AG09319 (cell line): ENCODE results near the gene SH3PXD2A.

Experiments used
- DNase-seq: peaks from one replicate; pipeline ENCODE4 v3.0.0-alpha.2; 2010; ENCODE audit warnings: low read depth; ENCODE audit errors: extremely low read depth
- CTCF ChIP-seq: IDR thresholded peaks from 2 replicates; pipeline ENCODE4 v1.5.1; 2011; ENCODE audit warnings: low read depth, mild to moderate bottlenecking, inconsistent platforms, low read length, moderate library complexity

SH3PXD2A gene

GRCh38 chr10:103829278-103829677 is 26.1 kb downstream of the SH3PXD2A start:
- DNase-seq, result no peak
- TF ChIP-seq CTCF, result no peak

GRCh38 chr10:103828587-103829197 is 26.7 kb downstream of the SH3PXD2A start:
- no peak for TF ChIP-seq CTCF
- no peak for DNase-seq

GRCh38 chr10:103828107-103828506 is 27.3 kb downstream of the SH3PXD2A start:
- TF ChIP-seq CTCF, result no peak
- no peak for DNase-seq

GRCh38 chr10:103826885-103827284 is 28.5 kb downstream of the SH3PXD2A start:
- TF ChIP-seq CTCF, result no peak

GRCh38 chr10:103824281-103824680 is 31.1 kb downstream of the SH3PXD2A start:
- DNase-seq, result no peak

More at GRCh38 chr10:103826885-103827284, 28.5 kb downstream of the SH3PXD2A start:
- no peak for DNase-seq

GRCh38 chr10:103823706-103824272 is 31.6 kb downstream of the SH3PXD2A start:
- TF ChIP-seq CTCF, result no peak
- no peak for DNase-seq

More at GRCh38 chr10:103824281-103824680, 31.1 kb downstream of the SH3PXD2A start:
- no peak for TF ChIP-seq CTCF

GRCh38 chr10:103822800-103823199 is 32.6 kb downstream of the SH3PXD2A start:
- no peak for TF ChIP-seq CTCF
- DNase-seq, result no peak
